GM12864 (cell line): ENCODE data around the gene ZNF793.

Experiments
- DNase-seq: peaks from one replicate; pipeline ENCODE4 v3.0.0-alpha.2; 2011; ENCODE audit warnings: low read depth
- H3K4me3 ChIP-seq: 2 replicates; pipeline ENCODE4 v1.5.1; 2011; ENCODE audit warnings: mild to moderate bottlenecking, low read depth, low read length, control low read depth
- CTCF ChIP-seq: IDR thresholded peaks from 2 replicates; pipeline ENCODE4 v1.5.1; 2011; ENCODE audit warnings: low read depth, mild to moderate bottlenecking, moderate library complexity, low read length, control low read depth, inconsistent platforms; ENCODE audit errors: missing control alignments

The ZNF793 gene

GRCh38 chr19:37506387-37507166, at the start of gene ZNF793:
Gene ZNF793 (plus strand): TSS chr19:37506939. CDS start chr19:37523440, 16,501 bp downstream.
- TF ChIP-seq CTCF = no peak
- H3K4me3 ChIP-seq = peak within 1 kb of the TSS; percentile 47
- DNase-seq = peak; percentile 10

GRCh38 chr19:37466277-37466797, 40.4 kb upstream of the ZNF793 start:
- TF ChIP-seq CTCF = no peak
- no peak for DNase-seq
- H3K4me3 ChIP-seq = peak overlapping the region; percentile 67

- peak; percentile 88 for DNase-seq
- H3K4me3 ChIP-seq = peak within 1 kb of the TSS; percentile 67
- TF ChIP-seq CTCF = peak; percentile 5
These were observed 39.7 kb upstream of the ZNF793 start, which contains the start of gene ZNF569 for GRCh38 chr19:37466798-37467607. Gene ZNF569 (minus strand): TSS chr19:37467444. CDS start chr19:37444921, 22,523 bp downstream.

- DNase-seq = no peak
- H3K4me3 ChIP-seq = peak overlapping the region; percentile 67
- no peak for TF ChIP-seq CTCF
These were observed 39.1 kb upstream of the ZNF793 start for GRCh38 chr19:37467608-37468090.

- no peak for TF ChIP-seq CTCF
- DNase-seq = peak; percentile 64
- peak within 1 kb of the TSS; percentile 62 for H3K4me3 ChIP-seq
These were observed 37.6 kb upstream of the ZNF793 start, which contains the start of gene ZNF570 for GRCh38 chr19:37468961-37469777. Gene ZNF570 (plus strand): TSS chr19:37469356. CDS start chr19:37470355, 999 bp downstream.

GRCh38 chr19:37470216-37470615, 36.5 kb upstream of the ZNF793 start:
- no peak for TF ChIP-seq CTCF
- peak overlapping the region; percentile 62; the same call in 1 of the 2 replicates for H3K4me3 ChIP-seq
- DNase-seq = no peak
